Vagina (tissue), 2 donors: ENCODE data around the gene CGRRF1.

ENCODE experiments used
- POLR2A ChIP-seq, 2 donors: fragments of 450-650 bp; IDR thresholded peaks; one replicate each; pipeline ENCODE4 v1.6.1; 2017; ENCODE audit warnings: antibody characterized with exemption in 2 of 2, mild to moderate bottlenecking in 2 of 2, moderate library complexity in 2 of 2
- TF ChIP-seq, protein P1 (sequence below), 3 experiments: fragments of 450-650 bp in 2 of 3; fragments of 200-600 bp in 1 of 3; sonication (generic) in 1 of 3; IDR thresholded peaks; one replicate each; pipeline ENCODE4 v1.5.1; 2017 to 2019; ENCODE audit warnings: antibody characterized with exemption in 3 of 3, mild to moderate bottlenecking in 2 of 3, moderate library complexity in 2 of 3

DNA sequence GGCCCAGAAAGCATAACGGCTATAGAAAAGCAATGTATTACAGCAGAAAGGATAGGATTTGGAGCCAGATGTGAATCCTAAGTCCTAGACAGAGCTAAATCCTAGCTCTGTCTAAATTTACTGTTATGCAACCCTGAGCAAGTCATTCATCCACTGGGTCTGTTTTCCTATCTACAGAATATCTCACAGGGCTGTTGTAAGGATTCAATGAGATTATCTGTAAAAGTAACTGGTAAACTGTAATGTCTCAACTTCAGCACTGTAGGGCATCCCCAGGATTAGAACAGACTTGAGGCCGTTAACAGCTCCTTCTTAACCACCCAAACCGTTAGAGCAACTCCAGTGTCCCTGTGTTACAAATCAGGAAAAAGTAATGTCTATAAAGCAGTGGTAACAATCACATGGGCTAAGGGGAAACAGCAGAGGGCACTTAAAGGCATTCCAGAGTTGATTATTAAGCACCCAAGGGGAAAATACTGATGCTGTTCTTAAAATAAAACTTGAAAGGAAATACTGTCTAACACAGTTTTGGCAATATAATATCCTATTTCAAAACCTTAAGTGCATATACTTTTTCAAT lies 31.0 kb upstream of the CGRRF1 start:
- TF ChIP-seq, protein P1, sequence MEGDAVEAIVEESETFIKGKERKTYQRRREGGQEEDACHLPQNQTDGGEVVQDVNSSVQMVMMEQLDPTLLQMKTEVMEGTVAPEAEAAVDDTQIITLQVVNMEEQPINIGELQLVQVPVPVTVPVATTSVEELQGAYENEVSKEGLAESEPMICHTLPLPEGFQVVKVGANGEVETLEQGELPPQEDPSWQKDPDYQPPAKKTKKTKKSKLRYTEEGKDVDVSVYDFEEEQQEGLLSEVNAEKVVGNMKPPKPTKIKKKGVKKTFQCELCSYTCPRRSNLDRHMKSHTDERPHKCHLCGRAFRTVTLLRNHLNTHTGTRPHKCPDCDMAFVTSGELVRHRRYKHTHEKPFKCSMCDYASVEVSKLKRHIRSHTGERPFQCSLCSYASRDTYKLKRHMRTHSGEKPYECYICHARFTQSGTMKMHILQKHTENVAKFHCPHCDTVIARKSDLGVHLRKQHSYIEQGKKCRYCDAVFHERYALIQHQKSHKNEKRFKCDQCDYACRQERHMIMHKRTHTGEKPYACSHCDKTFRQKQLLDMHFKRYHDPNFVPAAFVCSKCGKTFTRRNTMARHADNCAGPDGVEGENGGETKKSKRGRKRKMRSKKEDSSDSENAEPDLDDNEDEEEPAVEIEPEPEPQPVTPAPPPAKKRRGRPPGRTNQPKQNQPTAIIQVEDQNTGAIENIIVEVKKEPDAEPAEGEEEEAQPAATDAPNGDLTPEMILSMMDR (IDR thresholded peaks at IDR 0.05), result no peak
- no peak for TF ChIP-seq POLR2A (IDR thresholded peaks at IDR 0.05)
